ENCODE data around the gene PMIS2.
"Not testable (repeated sequence)": the region's sequence is repeated elsewhere in the genome, so short reads cannot be mapped to it uniquely, and the experiment has no call there.

Gene PMIS2

GRCh38 chr19:35595026-35595425 lies 9.1 kb downstream of the PMIS2 start:
- FAIRE-seq: not testable (repeated sequence)

DNA sequence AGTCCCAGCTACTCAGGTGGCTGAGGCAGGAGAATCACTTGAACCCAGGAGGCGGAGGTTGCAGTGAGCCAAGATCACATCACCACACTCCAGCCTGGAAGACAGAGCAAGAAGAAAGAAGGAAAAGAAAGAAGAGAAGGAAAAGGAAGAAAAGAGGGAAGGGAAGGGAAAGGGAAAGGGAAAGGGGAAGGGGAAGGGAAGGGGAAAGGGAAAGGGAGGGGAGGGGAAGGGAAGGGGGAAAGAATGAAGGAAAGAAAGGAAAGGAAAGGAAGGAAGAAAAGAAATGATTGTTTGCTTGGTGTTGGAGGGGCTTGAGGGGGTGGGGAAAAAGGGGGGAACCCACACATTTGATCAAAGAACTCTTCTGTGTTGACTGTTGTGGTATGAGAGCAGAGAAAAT lies 10.0 kb downstream of the PMIS2 start:
- no peak for FAIRE-seq

DNA sequence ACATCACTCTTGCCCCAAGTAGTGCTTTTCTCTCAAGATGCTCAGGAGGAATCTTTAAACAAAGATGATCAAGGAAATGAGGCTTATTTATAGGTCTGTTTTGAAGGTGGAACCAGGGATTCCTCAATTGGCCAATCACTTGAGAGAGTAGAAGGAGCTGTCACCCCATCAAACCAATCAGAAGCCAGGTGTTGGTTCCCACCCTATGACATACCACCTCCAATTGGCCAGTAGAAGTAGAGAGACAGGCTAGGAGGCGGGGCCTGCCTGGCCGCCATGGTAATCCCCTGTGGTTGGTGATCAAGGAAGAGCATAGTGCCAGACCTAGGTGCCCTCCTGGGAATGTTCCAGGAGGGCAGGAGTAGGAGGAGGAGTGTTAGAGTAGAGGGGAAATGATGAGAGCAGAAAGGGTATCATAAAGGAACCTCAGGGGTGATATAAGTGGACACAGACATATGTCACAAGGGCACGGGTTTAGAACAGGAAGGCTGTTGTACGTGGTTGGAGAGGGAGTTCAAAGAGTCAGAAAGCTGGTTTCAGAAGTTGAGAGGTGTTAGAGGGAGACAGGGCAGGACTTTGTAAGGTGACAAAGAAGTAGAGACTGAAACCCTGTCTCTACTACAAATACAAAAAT lies 10.5 kb downstream of the PMIS2 start:
- FAIRE-seq: no peak

- FAIRE-seq: no peak
These were observed 16.0 kb downstream of the PMIS2 start for GRCh38 chr19:35601971-35602370.

DNA sequence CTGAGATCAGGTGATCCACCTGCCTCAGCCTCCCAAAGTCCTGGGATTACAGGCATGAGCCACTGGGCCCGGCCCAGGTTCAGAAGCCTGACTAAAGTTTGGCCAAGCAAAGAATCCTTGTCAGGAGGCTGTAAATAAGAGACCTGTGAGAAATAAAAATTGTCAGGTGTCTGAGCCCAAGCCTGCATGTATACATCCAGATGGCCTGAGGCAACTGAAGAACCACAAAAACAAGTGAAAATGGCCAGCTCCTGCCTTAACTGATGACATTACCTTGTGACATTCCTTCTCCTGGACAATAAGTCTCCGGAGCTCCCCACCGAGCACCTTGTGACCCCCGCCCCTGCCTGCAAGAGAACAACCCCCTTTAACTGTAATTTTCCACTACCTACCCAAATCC lies 18.5 kb downstream of the PMIS2 start:
- not testable (repeated sequence) for FAIRE-seq

DNA sequence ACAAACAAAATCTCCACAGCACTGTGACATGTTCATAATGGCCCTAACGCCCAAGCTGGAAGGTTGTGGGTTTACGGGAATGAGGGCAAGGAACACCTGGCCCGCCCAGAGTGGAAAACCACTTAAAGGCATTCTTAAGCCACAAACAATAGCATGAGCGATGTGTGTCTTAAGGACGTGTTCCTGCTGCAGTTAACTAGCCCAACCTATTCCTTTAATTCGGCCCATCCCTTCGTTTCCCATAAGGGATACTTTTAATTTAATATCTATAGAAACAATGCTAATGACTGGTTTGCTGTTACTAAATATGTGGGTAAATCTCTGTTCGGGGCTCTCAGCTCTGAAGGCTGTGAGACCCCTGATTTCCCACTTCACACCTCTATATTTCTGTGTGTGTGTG lies 21.2 kb downstream of the PMIS2 start:
- not testable (repeated sequence) for FAIRE-seq

GRCh38 chr19:35607661-35608060 lies 21.7 kb downstream of the PMIS2 start:
- no peak for FAIRE-seq

DNA sequence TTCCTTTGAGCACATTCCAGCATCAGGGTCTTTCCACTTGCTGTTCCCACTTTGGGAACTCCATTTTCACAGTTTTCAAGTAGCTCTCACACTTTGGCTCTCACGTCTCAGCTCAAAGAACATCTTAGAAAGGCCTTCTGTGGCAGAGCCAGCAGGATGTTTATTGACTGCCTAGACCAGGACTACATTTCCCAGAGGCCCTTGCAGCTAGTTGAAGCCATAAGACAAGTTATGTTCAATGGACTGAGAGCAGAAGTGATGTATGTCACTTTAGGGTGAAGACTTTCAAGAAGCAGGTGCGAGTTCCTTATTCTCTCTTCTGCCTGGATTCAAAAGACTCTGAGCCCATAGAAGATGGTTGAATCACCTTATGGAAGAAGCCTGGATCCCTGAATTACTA lies 22.3 kb downstream of the PMIS2 start:
- FAIRE-seq: no peak

DNA sequence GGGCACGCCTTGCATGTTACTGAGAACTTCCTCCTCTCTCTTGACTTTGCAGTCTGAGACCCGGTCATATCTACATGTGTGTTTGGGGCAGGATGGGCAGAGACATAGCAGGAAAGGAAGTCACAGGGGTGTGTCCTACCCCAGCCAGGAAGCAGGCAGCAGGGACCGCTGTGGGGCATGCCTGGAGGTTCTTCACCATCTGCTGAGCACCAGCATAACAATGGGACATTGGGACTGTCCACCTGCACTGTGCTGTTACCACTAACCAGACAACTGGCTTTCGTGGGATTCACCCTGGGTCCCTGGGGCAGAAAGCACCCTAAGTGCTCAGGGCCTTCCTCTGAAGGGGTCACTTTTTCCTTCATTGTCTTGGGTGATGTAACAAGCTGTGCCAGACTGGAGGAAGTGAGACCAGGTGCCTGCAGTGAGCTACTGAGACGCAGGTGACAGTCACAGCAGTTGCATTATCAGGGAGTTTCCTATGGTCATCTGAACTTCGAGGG lies 23.9 kb downstream of the PMIS2 start:
- FAIRE-seq: no peak

DNA sequence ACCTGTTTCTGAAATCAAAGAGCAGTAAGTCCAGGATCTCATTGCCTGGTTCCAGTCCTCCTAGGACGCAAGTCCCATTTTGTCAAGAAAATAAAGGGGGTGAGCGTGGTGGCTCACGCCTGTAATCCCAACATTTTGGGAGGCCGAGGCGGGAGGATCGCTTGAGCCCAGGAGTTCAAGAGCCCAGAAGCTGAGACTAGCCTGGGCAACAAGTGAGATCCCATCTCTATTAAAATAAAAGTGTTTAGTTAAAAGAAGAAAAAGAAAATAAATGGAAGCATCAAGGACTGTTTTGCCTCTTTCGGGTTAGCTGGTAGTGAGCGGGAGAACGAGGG lies 26.2 kb downstream of the PMIS2 start:
- FAIRE-seq: no peak

DNA sequence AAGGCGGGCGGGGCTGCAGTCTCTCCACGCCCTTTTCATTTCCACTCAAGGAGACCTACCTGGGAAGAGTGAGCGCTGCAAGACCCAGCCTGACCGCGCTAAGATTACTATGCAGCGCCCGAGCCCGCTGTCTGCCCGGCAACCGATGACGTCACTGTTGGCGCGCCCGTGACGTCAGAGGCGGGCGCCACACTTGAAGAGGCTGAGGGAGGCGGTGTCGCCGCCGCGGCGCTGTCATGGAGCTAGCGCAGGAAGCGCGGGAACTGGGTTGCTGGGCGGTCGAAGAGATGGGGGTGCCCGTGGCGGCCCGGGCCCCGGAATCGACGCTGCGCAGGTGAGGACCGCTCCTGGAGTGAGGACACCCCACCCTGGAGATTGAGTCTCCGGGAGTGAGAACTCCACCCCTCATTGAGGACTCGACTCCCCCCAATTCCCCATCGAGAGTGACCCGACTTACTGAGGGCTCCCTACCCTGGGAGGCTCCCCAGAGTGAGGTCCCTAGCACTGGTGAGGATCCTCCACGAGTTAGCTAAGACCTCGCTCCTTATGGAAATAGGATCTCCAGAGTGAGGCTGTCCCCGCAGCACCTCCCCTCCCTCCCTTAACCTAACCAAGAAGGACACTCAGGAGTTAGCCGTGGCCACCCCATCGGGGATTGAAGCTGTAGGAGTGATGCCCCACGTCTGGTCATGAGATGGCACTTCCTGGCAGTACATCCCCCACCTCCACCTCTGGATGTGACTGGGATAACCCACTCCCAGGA lies 26.8 kb downstream of the PMIS2 start, which contains the start of gene HAUS5:
HAUS5 (plus strand) TSS at position 177 of the 763 bp plus-strand sequence; CDS start at position 237, 60 bp downstream.
- no peak for FAIRE-seq

DNA sequence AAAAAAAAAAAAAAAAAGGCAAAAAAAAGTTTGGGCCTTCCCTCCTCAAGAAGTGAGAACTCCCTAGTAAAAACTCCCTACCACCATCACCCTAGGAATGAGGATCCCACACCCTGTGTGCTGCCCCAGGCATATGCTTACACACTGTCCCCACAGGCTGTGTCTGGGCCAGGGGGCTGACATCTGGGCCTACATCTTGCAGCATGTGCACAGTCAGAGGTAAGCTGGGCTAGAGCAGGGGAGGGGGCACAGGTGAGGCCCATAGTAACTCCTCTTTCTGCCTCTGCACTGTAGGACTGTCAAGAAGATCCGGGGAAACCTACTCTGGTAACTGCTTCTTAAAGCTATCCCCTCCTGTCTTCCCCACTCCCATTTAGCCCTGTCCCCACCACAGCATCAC lies 27.6 kb downstream of the PMIS2 start:
- FAIRE-seq: no peak

DNA sequence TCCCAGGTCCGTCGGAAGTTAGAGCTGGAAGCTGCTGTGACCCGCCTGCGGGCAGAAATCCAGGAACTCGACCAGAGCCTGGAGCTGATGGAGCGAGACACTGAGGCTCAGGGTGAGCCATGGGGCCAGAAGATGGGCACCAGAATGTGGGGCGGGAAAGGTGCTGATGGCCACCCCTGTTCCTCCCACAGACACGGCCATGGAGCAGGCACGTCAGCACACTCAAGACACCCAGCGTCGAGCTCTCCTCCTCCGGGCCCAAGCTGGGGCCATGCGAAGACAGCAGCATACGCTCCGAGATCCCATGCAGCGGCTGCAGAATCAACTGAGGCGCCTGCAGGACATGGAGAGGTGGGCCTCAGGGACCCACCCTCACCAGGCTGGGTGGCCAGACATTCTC lies 29.1 kb downstream of the PMIS2 start:
- FAIRE-seq: no peak

DNA sequence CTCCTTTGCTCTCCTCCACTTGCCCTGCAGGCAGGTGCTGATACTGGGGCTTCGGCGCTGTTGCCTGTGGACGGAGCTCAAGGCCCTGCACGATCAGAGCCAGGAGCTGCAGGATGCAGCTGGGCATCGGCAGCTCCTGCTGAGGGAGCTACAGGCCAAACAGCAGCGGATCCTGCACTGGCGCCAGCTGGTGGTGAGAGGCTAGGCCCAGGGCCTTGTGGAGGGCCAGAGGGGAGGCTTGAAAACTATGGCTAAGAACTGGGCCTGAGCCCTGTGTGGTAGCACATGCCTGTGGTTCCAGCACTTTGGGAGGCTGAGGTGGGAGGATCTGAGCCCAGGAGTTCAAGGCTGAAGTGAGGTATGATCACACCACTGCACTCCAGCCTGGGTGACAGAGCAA lies 32.9 kb downstream of the PMIS2 start:
- FAIRE-seq: no peak

GRCh38 chr19:35619290-35619923 lies 33.4 kb downstream of the PMIS2 start:
- FAIRE-seq: no peak

DNA sequence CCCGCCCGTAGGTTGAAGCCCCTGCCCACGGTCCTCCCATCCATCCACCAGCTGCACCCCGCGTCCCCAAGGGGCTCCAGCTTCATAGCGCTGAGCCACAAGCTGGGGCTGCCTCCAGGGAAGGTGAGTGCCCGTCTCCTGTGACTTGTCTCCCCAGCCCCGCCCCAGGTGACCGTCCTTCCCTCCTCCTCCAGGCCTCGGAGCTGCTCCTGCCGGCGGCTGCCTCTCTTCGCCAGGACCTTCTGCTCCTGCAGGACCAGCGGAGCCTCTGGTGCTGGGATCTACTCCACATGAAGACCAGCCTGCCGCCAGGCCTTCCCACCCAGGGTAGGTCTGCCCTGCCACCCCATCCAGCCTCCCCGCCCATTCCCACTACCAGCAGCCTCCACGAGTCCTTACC lies 34.0 kb downstream of the PMIS2 start:
- no peak for FAIRE-seq

GRCh38 chr19:35621708-35622107 lies 35.7 kb downstream of the PMIS2 start:
- no peak for FAIRE-seq

DNA sequence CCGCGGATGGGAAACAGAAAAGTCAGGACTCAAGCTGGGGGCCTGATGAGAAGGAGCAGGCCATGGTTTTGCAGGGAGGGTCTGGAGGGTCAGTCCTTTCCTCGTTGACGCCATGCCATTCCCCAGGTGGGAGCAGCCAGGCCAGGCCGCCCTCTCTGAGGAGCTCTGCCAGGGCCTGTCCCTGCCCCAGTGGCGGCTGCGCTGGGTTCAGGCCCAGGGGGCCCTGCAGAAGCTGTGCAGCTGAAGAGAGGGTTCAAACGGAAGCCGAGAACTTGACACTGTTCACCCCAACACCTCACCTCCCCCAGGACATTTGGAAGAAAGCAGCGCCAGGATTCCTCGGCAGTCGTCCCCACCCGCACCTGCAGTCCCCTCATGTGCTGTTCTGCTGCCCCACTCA lies 36.8 kb downstream of the PMIS2 start:
- FAIRE-seq: no peak

GRCh38 chr19:35623327-35624010 lies 37.5 kb downstream of the PMIS2 start:
- no peak for FAIRE-seq

GRCh38 chr19:35628264-35628564 lies 42.2 kb downstream of the PMIS2 start:
- no peak for FAIRE-seq

- peak; percentile 98 for FAIRE-seq
These were observed 42.8 kb downstream of the PMIS2 start, which contains the start of gene RBM42 for GRCh38 chr19:35628565-35629331. Gene RBM42, plus strand, starts transcription at chr19:35629036. Its CDS starts 118 bp downstream, at chr19:35629154.

DNA sequence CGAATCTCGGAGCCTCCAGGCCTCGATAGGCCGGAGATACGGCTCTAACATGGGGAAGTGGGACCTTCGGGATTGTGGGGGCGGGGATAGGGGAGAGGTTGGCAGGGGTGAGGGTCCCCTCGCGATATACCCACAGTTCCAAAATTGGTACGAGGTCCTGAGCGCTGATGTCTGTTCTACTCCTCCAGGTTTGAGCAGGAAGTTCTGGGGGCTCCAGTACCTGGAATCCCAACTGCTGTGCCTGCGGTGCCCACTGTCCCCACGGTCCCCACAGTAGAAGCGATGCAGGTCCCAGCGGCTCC lies 43.3 kb downstream of the PMIS2 start:
- no peak for FAIRE-seq

All from islet of Langerhans (tissue), 1 donor.